BLaER1 treated with 17β-estradiol and CSF1 and Interleukin-3, amounts not matched to agents 10 nM and 100 nM (cell line): ENCODE results near the gene TWNK.

ENCODE experiments used
- H3K27ac ChIP-seq, 11 experiments: shearing (Covaris generic); formaldehyde crosslinking; 2 replicates each; pipeline ENCODE4 v1.8.1; 2022
- H3K27me3 ChIP-seq, 11 experiments: shearing (Covaris generic); formaldehyde crosslinking; 2 replicates each; pipeline ENCODE4 v1.8.1; 2022
- H3K36me3 ChIP-seq, 11 experiments: shearing (Covaris generic); formaldehyde crosslinking; 2 replicates each; pipeline ENCODE4 v1.8.1; 2022
- H3K4me1 ChIP-seq, 10 experiments: shearing (Covaris generic); formaldehyde crosslinking; 2 replicates each; pipeline ENCODE4 v1.8.1; 2022
- H3K4me2 ChIP-seq, 11 experiments: shearing (Covaris generic); formaldehyde crosslinking; 2 replicates each; pipeline ENCODE4 v1.8.1; 2022
- H3K4me3 ChIP-seq, 10 experiments: shearing (Covaris generic); formaldehyde crosslinking; 2 replicates each; pipeline ENCODE4 v1.8.1; 2022
- H3K9ac ChIP-seq, 11 experiments: shearing (Covaris generic); formaldehyde crosslinking; 2 replicates each; pipeline ENCODE4 v1.8.1; 2022
- H3K9me3 ChIP-seq, 11 experiments: shearing (Covaris generic); formaldehyde crosslinking; replicated peaks in 1 of 11; 2 replicates each; pipeline ENCODE4 v1.8.1; 2022
- H4K20me1 ChIP-seq, 11 experiments: shearing (Covaris generic); formaldehyde crosslinking; 2 replicates each; pipeline ENCODE4 v1.8.1; 2022
- Cebpa-rat ChIP-seq, 11 experiments: shearing (Covaris generic); IDR thresholded peaks; 2 replicates each; pipeline ENCODE4 v1.8.1; 2022

TWNK gene

DNA sequence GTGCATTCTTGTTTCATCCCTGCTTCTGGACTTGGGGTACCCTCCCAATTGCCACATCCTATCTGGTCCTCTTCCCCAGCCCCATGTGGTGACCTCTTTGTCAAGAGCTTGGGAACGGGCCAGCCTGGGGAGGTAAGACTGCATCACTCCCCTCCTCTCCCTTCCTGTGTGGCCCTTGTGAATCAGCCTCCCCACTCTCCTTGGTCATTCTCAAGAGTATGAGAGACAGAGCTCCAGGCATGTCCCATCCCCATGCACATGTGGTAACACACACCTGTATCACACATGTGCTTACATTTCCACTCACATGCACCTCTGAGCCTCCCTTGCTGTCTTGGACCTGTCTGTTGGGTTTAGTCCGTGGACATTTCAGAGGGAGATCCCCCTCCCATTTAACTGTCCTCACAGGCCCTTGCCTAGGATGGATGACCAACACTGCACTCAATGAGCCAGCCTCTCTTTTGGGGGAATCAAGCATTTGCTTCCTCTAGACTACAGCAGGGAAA, 2.6 kb upstream of the TWNK start:
- Histone ChIP-seq H3K9me3 (no peaks in the 10 kb centered on the region), H3K27me3 (no peaks in the 10 kb centered on the region), H3K4me1 (peaks cover 30 to 37% (median 35%) of the 10 kb centered on the region in 10 experiments), H3K4me3 (no peak overlapping the region), H3K9ac (peak overlapping the region in 2 of 11 experiments; percentile 14 to 31; a peak in 2 of 22 replicates), H3K4me2 (no peak overlapping the region), H3K36me3 (peaks cover 52 to 82% (median 65%) of the 10 kb centered on the region in 11 experiments), H3K27ac (no peak overlapping the region), H4K20me1 (peaks cover 0 to 37% (median 16%) of the 10 kb centered on the region in 11 experiments; a peak in 13 of 22 replicates)
- no peak for TF ChIP-seq Cebpa-rat (IDR thresholded peaks at IDR 0.05)

DNA sequence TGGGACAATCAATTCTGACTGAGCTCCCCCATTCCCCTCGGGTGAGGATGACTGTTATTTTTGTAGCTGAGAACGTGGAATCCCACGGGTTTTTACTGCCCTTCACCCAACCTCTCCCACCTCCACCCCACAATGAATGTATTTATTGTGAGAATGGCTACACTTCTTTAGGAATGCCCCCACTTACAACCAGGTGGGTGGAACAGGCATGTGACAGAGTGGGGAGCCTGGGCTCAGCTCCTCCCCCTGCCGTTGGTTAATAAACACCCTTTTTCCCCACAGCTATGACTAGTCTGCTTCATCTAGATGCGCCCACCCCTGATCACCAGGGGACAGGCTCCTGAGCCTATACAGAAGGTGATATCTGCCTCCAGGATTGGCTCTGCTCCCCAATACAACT, 2.0 kb upstream of the TWNK start:
- no peaks in the 10 kb centered on the region for H3K27me3 ChIP-seq
- H3K4me1 ChIP-seq: peaks cover 36 to 43% (median 41%) of the 10 kb centered on the region in 10 experiments
- H3K27ac ChIP-seq: no peak overlapping the region
- peaks cover 52 to 82% (median 65%) of the 10 kb centered on the region in 11 experiments for H3K36me3 ChIP-seq
- no peaks in the 10 kb centered on the region for H3K9me3 ChIP-seq
- H3K9ac ChIP-seq: peak overlapping the region in 4 of 11 experiments; percentile 4 to 31 (median 14); a peak in 3 of 22 replicates
- peaks cover 0 to 43% (median 22%) of the 10 kb centered on the region in 11 experiments; a peak in 14 of 22 replicates for H4K20me1 ChIP-seq
- no peak overlapping the region for H3K4me3 ChIP-seq
- peak overlapping the region in 3 of 11 experiments; percentile 96 to 98 (median 98); a peak in 1 of 22 replicates for H3K4me2 ChIP-seq
- no peak for TF ChIP-seq Cebpa-rat (IDR thresholded peaks at IDR 0.05)

DNA sequence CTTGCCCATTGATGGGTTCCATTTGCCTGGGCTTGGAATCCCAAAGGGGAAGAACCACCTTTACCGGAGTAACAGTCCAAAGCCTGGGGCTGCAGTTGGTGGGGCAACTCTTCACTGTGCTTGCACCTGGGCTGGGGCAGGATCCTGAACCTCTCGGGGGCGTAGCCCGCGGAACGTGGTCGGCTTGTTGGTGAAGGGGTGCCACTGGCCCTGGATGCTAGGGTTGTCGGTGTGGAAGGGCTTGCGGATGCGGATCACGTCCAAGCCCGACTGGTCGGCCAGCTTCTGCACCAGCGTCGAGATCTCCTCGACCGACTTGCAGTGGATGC, 756 bp upstream of the TWNK start:
- Histone ChIP-seq H4K20me1 (peaks cover 0 to 56% (median 34%) of the 10 kb centered on the region in 11 experiments; a peak in 16 of 22 replicates), H3K36me3 (peaks cover 52 to 82% (median 65%) of the 10 kb centered on the region in 11 experiments), H3K4me1 (peaks cover 39 to 50% (median 45%) of the 10 kb centered on the region in 10 experiments), H3K4me3 (peak overlapping the region; percentile 76 to 95 (median 86)), H3K9me3 (no peaks in the 10 kb centered on the region), H3K4me2 (peak overlapping the region; percentile 96 to 100 (median 98)), H3K9ac (peak overlapping the region; percentile 78 to 88 (median 84)), H3K27ac (peak overlapping the region; percentile 38 to 88 (median 77); a peak in 18 of 22 replicates), H3K27me3 (no peaks in the 10 kb centered on the region)
- no peak for TF ChIP-seq Cebpa-rat (IDR thresholded peaks at IDR 0.05)

DNA sequence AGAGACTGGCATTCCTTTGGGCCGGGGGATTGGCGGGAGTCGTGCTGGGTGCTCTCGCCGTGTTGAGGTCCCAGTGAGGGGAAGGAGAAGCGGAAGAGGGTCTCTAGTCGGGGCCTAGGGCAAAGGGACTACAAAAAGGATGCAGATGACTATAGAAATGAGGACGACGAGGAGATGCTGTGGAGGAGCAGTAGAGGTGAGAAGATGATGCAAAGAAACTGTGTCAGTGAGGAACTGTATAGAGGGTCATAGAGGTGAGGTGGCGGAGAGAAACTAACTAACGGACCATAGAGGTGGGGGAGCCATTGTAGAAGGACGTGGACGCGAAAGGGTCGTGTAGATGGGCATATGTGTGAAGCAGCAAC, 324 bp downstream of the TWNK start:
- Histone ChIP-seq H4K20me1 (peaks cover 0 to 65% (median 35%) of the 10 kb centered on the region in 11 experiments; a peak in 16 of 22 replicates), H3K27me3 (no peaks in the 10 kb centered on the region), H3K4me3 (peak overlapping the region; percentile 76 to 95 (median 86)), H3K4me1 (peaks cover 39 to 50% (median 45%) of the 10 kb centered on the region in 10 experiments), H3K27ac (peak overlapping the region; percentile 38 to 88 (median 77); a peak in 21 of 22 replicates), H3K9me3 (no peaks in the 10 kb centered on the region), H3K36me3 (peaks cover 54 to 82% (median 67%) of the 10 kb centered on the region in 11 experiments), H3K9ac (peak overlapping the region; percentile 78 to 88 (median 84)), H3K4me2 (peak overlapping the region; percentile 96 to 100 (median 98))
- no peak for TF ChIP-seq Cebpa-rat (IDR thresholded peaks at IDR 0.05)

DNA sequence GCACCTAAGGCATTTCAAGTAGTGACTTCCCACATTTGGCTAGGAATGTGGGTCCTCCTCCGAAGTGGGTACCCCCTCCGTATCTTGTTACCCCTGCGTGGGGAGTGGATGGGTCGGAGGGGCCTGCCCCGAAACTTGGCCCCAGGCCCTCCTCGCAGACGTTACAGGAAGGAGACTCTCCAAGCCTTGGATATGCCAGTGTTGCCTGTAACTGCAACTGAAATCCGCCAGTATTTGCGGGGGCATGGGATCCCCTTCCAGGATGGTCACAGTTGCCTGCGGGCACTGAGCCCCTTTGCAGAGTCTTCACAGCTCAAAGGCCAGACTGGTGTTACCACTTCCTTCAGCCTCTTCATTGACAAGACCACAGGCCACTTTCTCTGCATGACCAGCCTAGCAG, 823 bp downstream of the TWNK start:
- H3K27me3 ChIP-seq: no peaks in the 10 kb centered on the region
- peak overlapping the region in 10 of 11 experiments; percentile 68 to 88 (median 80); a peak in 19 of 22 replicates for H3K27ac ChIP-seq
- H3K4me1 ChIP-seq: peaks cover 39 to 50% (median 45%) of the 10 kb centered on the region in 10 experiments
- H4K20me1 ChIP-seq: peaks cover 0 to 70% (median 39%) of the 10 kb centered on the region in 11 experiments; a peak in 18 of 22 replicates
- peaks cover 54 to 82% (median 67%) of the 10 kb centered on the region in 11 experiments for H3K36me3 ChIP-seq
- TF ChIP-seq Cebpa-rat (IDR thresholded peaks at IDR 0.05): no peak
- H3K4me3 ChIP-seq: peak overlapping the region; percentile 76 to 95 (median 86)
- peak overlapping the region; percentile 96 to 100 (median 98) for H3K4me2 ChIP-seq
- H3K9me3 ChIP-seq: no peaks in the 10 kb centered on the region
- peak overlapping the region; percentile 78 to 88 (median 84) for H3K9ac ChIP-seq

DNA sequence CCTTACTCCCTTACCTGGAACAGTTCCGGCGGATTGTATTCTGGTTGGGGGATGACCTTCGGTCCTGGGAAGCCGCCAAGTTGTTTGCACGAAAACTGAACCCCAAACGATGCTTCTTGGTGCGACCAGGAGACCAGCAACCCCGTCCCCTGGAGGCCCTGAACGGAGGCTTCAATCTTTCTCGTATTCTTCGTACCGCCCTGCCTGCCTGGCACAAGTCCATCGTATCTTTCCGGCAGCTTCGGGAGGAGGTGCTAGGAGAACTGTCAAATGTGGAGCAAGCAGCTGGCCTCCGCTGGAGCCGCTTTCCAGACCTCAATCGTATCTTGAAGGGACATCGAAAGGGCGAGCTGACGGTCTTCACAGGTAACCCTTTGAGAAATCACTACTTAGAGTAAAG, 1.7 kb downstream of the TWNK start:
- peaks cover 39 to 50% (median 45%) of the 10 kb centered on the region in 10 experiments for H3K4me1 ChIP-seq
- H3K4me3 ChIP-seq: peak overlapping the region in 8 of 10 experiments; percentile 11 to 95 (median 84); a peak in 13 of 20 replicates
- TF ChIP-seq Cebpa-rat (IDR thresholded peaks at IDR 0.05): no peak
- peak overlapping the region; percentile 78 to 88 (median 84); a peak in 20 of 22 replicates for H3K9ac ChIP-seq
- peaks cover 58 to 85% (median 70%) of the 10 kb centered on the region in 11 experiments for H3K36me3 ChIP-seq
- 0 out of 22 replicates have a peak overlapping the region, but pooled peaks of 2 of the 11 experiments have one; percentile 82 to 88 for H3K27ac ChIP-seq
- H3K9me3 ChIP-seq: no peaks in the 10 kb centered on the region
- H3K4me2 ChIP-seq: peak overlapping the region; percentile 96 to 100 (median 98)
- no peaks in the 10 kb centered on the region for H3K27me3 ChIP-seq
- H4K20me1 ChIP-seq: peaks cover 0 to 79% (median 37%) of the 10 kb centered on the region in 11 experiments; a peak in 18 of 22 replicates

DNA sequence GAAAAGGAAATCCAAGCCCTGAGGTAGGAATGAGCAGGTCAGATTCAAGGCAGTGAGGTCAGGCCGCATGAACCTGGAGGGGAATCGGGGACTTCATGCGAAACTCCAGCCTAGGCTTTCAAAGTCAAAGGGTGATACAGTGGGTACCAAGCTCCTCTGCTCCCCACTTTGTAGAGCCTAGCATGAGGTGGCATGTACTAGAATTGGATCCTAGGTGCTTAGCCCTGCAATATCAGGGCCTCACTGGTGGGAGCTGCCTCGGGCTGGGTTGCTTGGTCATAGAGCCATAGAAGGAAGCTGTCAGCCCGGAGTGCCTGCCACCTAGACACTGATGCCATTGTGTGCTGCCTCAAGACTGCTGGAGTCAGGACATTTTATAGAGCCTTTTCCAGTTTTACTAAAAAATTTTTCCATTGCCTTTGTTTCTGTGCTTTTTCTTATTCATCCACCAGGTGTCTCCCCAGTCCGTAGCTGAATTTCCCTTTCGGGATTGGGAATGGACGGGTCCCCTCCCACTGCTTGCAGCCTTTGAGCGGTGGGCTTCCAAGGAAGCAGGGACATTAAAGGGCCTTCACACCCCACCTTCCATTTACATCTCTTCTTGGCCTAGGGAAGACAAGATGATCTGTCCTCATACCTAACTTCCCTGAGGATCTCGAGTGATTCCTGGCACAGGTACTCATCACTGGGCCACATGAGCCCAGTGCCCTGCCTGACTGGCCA, 6.8 kb downstream of the TWNK start:
- no peak overlapping the region for H3K27ac ChIP-seq
- peak overlapping the region in 2 of 11 experiments; percentile 18 to 23; a peak in 1 of 22 replicates for H3K9ac ChIP-seq
- H3K4me3 ChIP-seq: no peak overlapping the region
- peaks cover 0 to 55% (median 33%) of the 10 kb centered on the region in 11 experiments; a peak in 18 of 22 replicates for H4K20me1 ChIP-seq
- H3K27me3 ChIP-seq: no peaks in the 10 kb centered on the region
- H3K4me2 ChIP-seq: no peak overlapping the region
- peaks cover 24 to 53% (median 45%) of the 10 kb centered on the region in 10 experiments for H3K4me1 ChIP-seq
- peaks cover 36 to 65% (median 59%) of the 10 kb centered on the region in 11 experiments for H3K36me3 ChIP-seq
- no peak for TF ChIP-seq Cebpa-rat (IDR thresholded peaks at IDR 0.05)
- no peaks in the 10 kb centered on the region for H3K9me3 ChIP-seq

DNA sequence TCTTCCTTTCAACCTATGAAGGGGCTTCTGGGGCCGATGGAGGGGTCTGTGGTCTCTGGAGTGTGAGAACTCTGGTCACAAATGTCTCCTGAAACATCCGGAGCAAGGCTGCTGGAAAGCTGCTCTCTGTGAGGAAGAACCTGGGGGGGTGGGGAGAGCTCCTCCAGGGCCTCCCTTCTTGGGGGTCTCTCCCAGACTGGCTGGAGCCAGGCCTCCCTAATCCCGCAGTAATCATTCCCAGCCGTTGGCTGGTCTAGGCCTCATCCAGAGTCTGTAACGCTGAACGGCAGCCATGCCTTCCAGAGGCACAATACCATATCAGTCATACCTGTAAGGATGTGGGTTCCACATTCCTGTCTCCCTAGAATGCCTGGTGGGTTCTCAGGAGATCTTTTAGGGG, 7.8 kb downstream of the TWNK start:
- TF ChIP-seq Cebpa-rat (IDR thresholded peaks at IDR 0.05): no peak
- H3K36me3 ChIP-seq: peaks cover 29 to 55% (median 48%) of the 10 kb centered on the region in 11 experiments
- peaks cover 14 to 43% (median 34%) of the 10 kb centered on the region in 10 experiments for H3K4me1 ChIP-seq
- H3K4me3 ChIP-seq: no peak overlapping the region
- H3K9ac ChIP-seq: peak overlapping the region in 2 of 11 experiments; percentile 23 to 98; a peak in 2 of 22 replicates
- no peaks in the 10 kb centered on the region for H3K9me3 ChIP-seq
- H3K4me2 ChIP-seq: no peak overlapping the region
- H4K20me1 ChIP-seq: peaks cover 0 to 45% (median 25%) of the 10 kb centered on the region in 11 experiments; a peak in 18 of 22 replicates
- H3K27me3 ChIP-seq: no peaks in the 10 kb centered on the region
- H3K27ac ChIP-seq: 0 out of 22 replicates have a peak overlapping the region, but pooled peaks of 1 of the 11 experiments have one; percentile 98
